NCI-H1694 (cell line): ENCODE data around the gene OGFOD3.
A peak's percentile ranks its signal among the peaks of the same experiment; 100 is the strongest.
"Not testable (repeated sequence)": the region's sequence is repeated elsewhere in the genome, so short reads cannot be mapped to it uniquely, and the experiment has no call there.

Source experiments
- DNase-seq: peaks from one replicate; lab custom pipeline; 2025; lab: John Stamatoyannopoulos, UW

OGFOD3 gene

GRCh38 chr17:82373072-82373452 lies 45.3 kb downstream of the OGFOD3 start:
- not testable (repeated sequence) for DNase-seq

- DNase-seq, result no peak
These were observed 45.9 kb downstream of the OGFOD3 start for GRCh38 chr17:82372249-82373071.

GRCh38 chr17:82371333-82372248 lies 46.8 kb downstream of the OGFOD3 start, which contains the start of gene UTS2R:
TSS of gene UTS2R (plus strand) at chr17:82371765. CDS start at chr17:82374325, 2,560 bp downstream.
- no peak for DNase-seq

- no peak for DNase-seq
These were observed 47.7 kb downstream of the OGFOD3 start for GRCh38 chr17:82370471-82371332.

GRCh38 chr17:82369211-82369610 lies 49.2 kb downstream of the OGFOD3 start:
- no peak for DNase-seq

GRCh38 chr17:82367724-82368524 lies 50.5 kb downstream of the OGFOD3 start:
- no peak for DNase-seq

- DNase-seq, result no peak
These were observed 51.6 kb downstream of the OGFOD3 start for GRCh38 chr17:82366749-82367148.

GRCh38 chr17:82365606-82366295 lies 52.6 kb downstream of the OGFOD3 start:
- DNase-seq, result peak; percentile 57

- DNase-seq, result no peak
These were observed 56.3 kb downstream of the OGFOD3 start for GRCh38 chr17:82361885-82362633.

- DNase-seq, result not testable (repeated sequence)
These were observed 58.8 kb downstream of the OGFOD3 start for GRCh38 chr17:82359451-82360074.

- peak; percentile 59 for DNase-seq
These were observed 59.7 kb downstream of the OGFOD3 start, which contains the start of gene TEX19 for GRCh38 chr17:82358465-82359350. TSS of gene TEX19 (plus strand) at chr17:82359247. CDS start at chr17:82362151, 2,904 bp downstream.

- DNase-seq, result no peak
These were observed 61.0 kb downstream of the OGFOD3 start for GRCh38 chr17:82357394-82357793.

- DNase-seq, result no peak
These were observed 61.5 kb downstream of the OGFOD3 start for GRCh38 chr17:82356845-82357355.

- DNase-seq, result no peak
These were observed 62.5 kb downstream of the OGFOD3 start for GRCh38 chr17:82355770-82356427.

GRCh38 chr17:82354804-82355308 lies 63.5 kb downstream of the OGFOD3 start:
- no peak for DNase-seq

GRCh38 chr17:82353484-82353883 lies 64.9 kb downstream of the OGFOD3 start:
- no peak for DNase-seq
